Astrocyte (in vitro differentiated cells and primary cell): ENCODE results near the gene OR52A1.

Experiments
- CTCF ChIP-seq: IDR thresholded peaks from 2 replicates; pipeline ENCODE4 v1.5.1; 2011; ENCODE audit warnings: low read depth, mild to moderate bottlenecking, inconsistent platforms, low read length, moderate library complexity; ENCODE audit not compliant: insufficient read depth
- EZH2 ChIP-seq: IDR thresholded peaks from 2 replicates; pipeline ENCODE4 v1.6.1; 2012; ENCODE audit warnings: mild to moderate bottlenecking, low read length, inconsistent platforms; ENCODE audit not compliant: insufficient read depth

GRCh38 chr11:5197536-5197935 lies 43.0 kb upstream of the OR52A1 start:
- TF ChIP-seq CTCF (no peak), EZH2 (no peak)
